WERI-Rb-1 (cell line): Measurements from ENCODE around the gene PXDC1.
"Not testable (repeated sequence)": the region's sequence is repeated elsewhere in the genome, so short reads cannot be mapped to it uniquely, and the experiment has no call there.

Source experiments
- DNase-seq: peaks from one replicate; pipeline ENCODE4 v3.0.0-alpha.2; 2020
- H3K27ac ChIP-seq: fragments of 250-450 bp; sonication (Bioruptor Pico); 2 replicates; pipeline ENCODE4 v1.5.1; 2020; ENCODE audit warnings: mild to moderate bottlenecking, moderate library complexity
- H3K27me3 ChIP-seq: fragments of 250-450 bp; sonication (Bioruptor Pico); 2 replicates; pipeline ENCODE4 v1.5.1; 2021; ENCODE audit warnings: mild to moderate bottlenecking, low read depth, moderate library complexity; ENCODE audit not compliant: insufficient read depth, severe bottlenecking
- H3K36me3 ChIP-seq: fragments of 250-450 bp; sonication (Bioruptor Pico); 2 replicates; pipeline ENCODE4 v1.5.1; 2020; ENCODE audit warnings: mild to moderate bottlenecking, moderate library complexity
- H3K4me3 ChIP-seq: 2 replicates; pipeline ENCODE4 v1.5.1; 2011; ENCODE audit warnings: low read depth, mild to moderate bottlenecking, control low read depth, low read length
- H3K9me3 ChIP-seq: fragments of 250-450 bp; sonication (Bioruptor Pico); 2 replicates; pipeline ENCODE4 v1.5.1; 2021; ENCODE audit warnings: mild to moderate bottlenecking, moderate library complexity; ENCODE audit not compliant: severe bottlenecking
- CTCF ChIP-seq: IDR thresholded peaks from 2 replicates; pipeline ENCODE4 v1.5.1; 2011; ENCODE audit warnings: low read depth, mild to moderate bottlenecking, control low read depth, inconsistent platforms, low read length

Gene PXDC1

GRCh38 chr6:3773678-3774298, 22.3 kb upstream of the PXDC1 start:
- TF ChIP-seq CTCF: no peak

GRCh38 chr6:3772127-3772999, 20.9 kb upstream of the PXDC1 start:
- H3K4me3 ChIP-seq, H3K9me3 ChIP-seq, H3K36me3 ChIP-seq, H3K27me3 ChIP-seq, H3K27ac ChIP-seq, DNase-seq: not testable (repeated sequence)

More at GRCh38 chr6:3773678-3774298, 22.3 kb upstream of the PXDC1 start:
- Histone ChIP-seq H3K4me3 (no peak overlapping the region), H3K9me3 (peaks cover 2% of the 10 kb centered on the region), H3K27me3 (no peaks in the 10 kb centered on the region), H3K36me3 (no peaks in the 10 kb centered on the region), H3K27ac (no peak overlapping the region)
- no peak for DNase-seq

GRCh38 chr6:3771407-3772011, 20.0 kb upstream of the PXDC1 start:
- H3K9me3 ChIP-seq: peaks cover 2% of the 10 kb centered on the region
- no peak for DNase-seq
- TF ChIP-seq CTCF: no peak
- H3K27me3 ChIP-seq: no peaks in the 10 kb centered on the region
- no peaks in the 10 kb centered on the region for H3K36me3 ChIP-seq
- no peak overlapping the region for H3K4me3 ChIP-seq
- H3K27ac ChIP-seq: no peak overlapping the region

- TF ChIP-seq CTCF: no peak
These were observed 18.7 kb upstream of the PXDC1 start for GRCh38 chr6:3770023-3770720.

GRCh38 chr6:3769610-3770009, 18.1 kb upstream of the PXDC1 start:
- H3K36me3 ChIP-seq: no peaks in the 10 kb centered on the region
- DNase-seq: no peak
- H3K9me3 ChIP-seq: peaks cover 2% of the 10 kb centered on the region
- no peaks in the 10 kb centered on the region for H3K27me3 ChIP-seq
- no peak overlapping the region for H3K27ac ChIP-seq
- no peak overlapping the region for H3K4me3 ChIP-seq
- no peak for TF ChIP-seq CTCF

More at GRCh38 chr6:3770023-3770720, 18.7 kb upstream of the PXDC1 start:
- no peak overlapping the region for H3K27ac ChIP-seq
- no peaks in the 10 kb centered on the region for H3K36me3 ChIP-seq
- H3K27me3 ChIP-seq: no peaks in the 10 kb centered on the region
- no peak for DNase-seq
- H3K9me3 ChIP-seq: peaks cover 2% of the 10 kb centered on the region
- no peak overlapping the region for H3K4me3 ChIP-seq

- Histone ChIP-seq H3K27ac (no peak overlapping the region), H3K27me3 (no peaks in the 10 kb centered on the region), H3K4me3 (no peak overlapping the region), H3K36me3 (no peaks in the 10 kb centered on the region), H3K9me3 (peaks cover 2% of the 10 kb centered on the region)
- TF ChIP-seq CTCF: no peak
- DNase-seq: no peak
These were observed 17.0 kb upstream of the PXDC1 start for GRCh38 chr6:3768502-3768901.

GRCh38 chr6:3767483-3767882, 16.0 kb upstream of the PXDC1 start:
- not testable (repeated sequence) for H3K4me3 ChIP-seq, H3K27me3 ChIP-seq, DNase-seq

More at GRCh38 chr6:3767483-3767882, 16.0 kb upstream of the PXDC1 start:
- not testable (repeated sequence) for H3K27ac ChIP-seq, H3K9me3 ChIP-seq, H3K36me3 ChIP-seq
